HUES48 (cell line): ENCODE data around the gene CACNA1A.

ENCODE experiments used
- H3K27ac ChIP-seq: one replicate; pipeline ENCODE4 v1.7.0; 2013; ENCODE audit warnings: low read depth, low read length, inconsistent platforms
- H3K27me3 ChIP-seq: 2 replicates; pipeline ENCODE4 v1.6.1; 2013; ENCODE audit warnings: mild to moderate bottlenecking, low read length; ENCODE audit not compliant: control insufficient read depth, insufficient read depth
- H3K36me3 ChIP-seq: 2 replicates; pipeline ENCODE4 v1.6.1; 2013; ENCODE audit warnings: low read length; ENCODE audit not compliant: control insufficient read depth, insufficient read depth
- H3K4me1 ChIP-seq: 2 replicates; pipeline ENCODE4 v1.6.1; 2013; ENCODE audit warnings: mild to moderate bottlenecking, low read length; ENCODE audit not compliant: control insufficient read depth, insufficient read depth
- H3K4me3 ChIP-seq: 2 replicates; pipeline ENCODE4 v1.5.1; 2013; ENCODE audit warnings: mild to moderate bottlenecking, low read depth, low read length
- H3K9ac ChIP-seq: 2 replicates; pipeline ENCODE4 v1.6.1; 2013; ENCODE audit warnings: mild to moderate bottlenecking, low read depth, low read length, moderate library complexity
- H3K9me3 ChIP-seq: 2 replicates; pipeline ENCODE4 v1.6.1; 2013; ENCODE audit warnings: low read length; ENCODE audit not compliant: control insufficient read depth, insufficient read depth

Gene CACNA1A

DNA sequence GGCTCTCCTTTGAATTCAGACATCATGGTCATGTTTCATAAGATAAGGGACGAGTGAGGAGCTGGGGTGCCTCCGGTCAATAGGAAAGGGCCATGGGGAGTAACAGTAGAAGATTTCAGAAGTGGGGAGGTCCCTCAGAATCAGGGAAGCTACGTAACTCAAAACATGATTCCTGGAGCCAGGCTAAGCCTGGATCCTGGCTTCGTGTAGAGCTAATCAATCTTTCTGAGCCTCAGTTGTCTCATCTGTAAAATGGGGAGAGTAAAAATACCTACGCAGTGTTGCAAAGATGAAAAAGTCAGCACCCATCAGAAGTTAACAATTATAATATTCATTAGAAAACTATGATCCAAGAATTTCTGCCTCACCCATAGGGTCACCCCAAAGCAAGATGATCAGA, 106.5 kb downstream of the CACNA1A start:
- H3K4me3 ChIP-seq: no peak overlapping the region
- no peaks in the 10 kb centered on the region for H3K27me3 ChIP-seq
- no peak overlapping the region for H3K9ac ChIP-seq
- H3K9me3 ChIP-seq: no peaks in the 10 kb centered on the region
- H3K36me3 ChIP-seq: no peaks in the 10 kb centered on the region
- peaks cover 5% of the 10 kb centered on the region; the same call in 1 of the 2 replicates for H3K4me1 ChIP-seq
- H3K27ac ChIP-seq: peak overlapping the region; percentile 18

DNA sequence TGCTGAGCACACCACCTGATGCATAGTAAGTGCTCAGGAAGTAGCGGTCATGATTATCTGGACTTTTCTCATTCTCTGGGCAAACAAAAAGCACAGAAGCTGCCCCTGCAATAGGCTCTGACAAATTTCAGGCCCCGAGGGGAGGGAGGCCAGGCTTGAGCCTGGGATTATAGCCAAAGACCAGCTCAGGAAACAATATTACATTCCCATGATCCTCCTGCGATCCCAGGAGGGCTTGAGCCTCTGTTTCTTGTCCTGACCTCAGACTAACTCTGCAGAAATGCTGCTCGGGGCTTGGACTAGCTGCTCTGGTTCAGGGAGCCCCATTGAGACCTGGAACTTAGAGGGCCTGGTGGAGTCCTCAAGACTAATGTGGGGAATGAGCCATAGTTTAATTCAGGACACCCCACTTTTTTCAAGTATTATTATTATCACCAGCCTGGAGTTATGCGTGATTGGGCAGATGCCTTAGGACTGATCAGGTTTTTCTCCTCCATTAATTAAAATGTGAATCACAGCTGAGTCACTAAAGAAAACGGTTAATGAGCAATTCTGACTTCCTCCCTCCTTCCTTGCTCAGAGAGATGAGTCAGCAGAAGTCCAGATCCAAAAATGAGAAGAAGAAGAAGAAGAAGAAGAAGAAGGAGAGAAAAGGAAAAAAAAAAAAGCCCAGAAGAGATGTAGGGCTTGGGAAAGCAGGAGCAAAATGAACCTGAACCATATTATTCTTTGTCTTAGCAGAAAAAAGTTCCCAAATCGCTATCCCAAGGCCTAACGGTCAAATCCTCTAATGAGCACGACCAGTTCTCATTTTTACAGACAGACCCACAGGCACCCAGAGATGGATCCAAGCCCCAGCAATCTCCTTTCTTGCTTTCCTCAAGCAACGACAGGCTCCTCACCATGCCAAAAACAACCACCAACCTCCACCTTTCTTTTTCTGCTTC, 107.2 kb downstream of the CACNA1A start:
- H3K4me1 ChIP-seq: peaks cover 5% of the 10 kb centered on the region; the same call in 1 of the 2 replicates
- H3K9me3 ChIP-seq: no peaks in the 10 kb centered on the region
- no peaks in the 10 kb centered on the region for H3K27me3 ChIP-seq
- H3K36me3 ChIP-seq: no peaks in the 10 kb centered on the region
- H3K27ac ChIP-seq: peak overlapping the region; percentile 30
- no peak overlapping the region for H3K4me3 ChIP-seq
- H3K9ac ChIP-seq: no peak overlapping the region

DNA sequence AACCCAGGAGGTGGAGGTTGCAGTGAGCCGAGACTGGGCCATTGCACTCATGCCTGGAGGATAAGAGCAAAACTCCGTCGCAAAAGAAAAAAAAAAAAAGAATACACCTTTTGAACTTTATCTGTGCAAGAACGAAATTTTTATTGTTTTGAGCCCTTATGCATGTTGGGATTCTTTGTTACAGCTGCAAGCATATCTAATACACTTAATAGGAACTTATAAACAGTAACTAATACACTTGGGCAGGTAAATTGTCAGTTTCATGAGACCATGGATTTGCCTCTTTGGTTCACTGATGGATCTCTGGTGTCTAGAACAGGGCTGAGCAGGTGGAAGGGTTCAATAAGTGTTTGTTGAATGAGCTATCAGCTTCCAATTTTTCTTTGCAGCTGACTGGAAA, 108.1 kb downstream of the CACNA1A start:
- Histone ChIP-seq H3K36me3 (no peaks in the 10 kb centered on the region), H3K9me3 (no peaks in the 10 kb centered on the region), H3K9ac (no peak overlapping the region), H3K27ac (no peak overlapping the region), H3K4me1 (peaks cover 5% of the 10 kb centered on the region; the same call in 1 of the 2 replicates), H3K27me3 (no peaks in the 10 kb centered on the region), H3K4me3 (no peak overlapping the region)

DNA sequence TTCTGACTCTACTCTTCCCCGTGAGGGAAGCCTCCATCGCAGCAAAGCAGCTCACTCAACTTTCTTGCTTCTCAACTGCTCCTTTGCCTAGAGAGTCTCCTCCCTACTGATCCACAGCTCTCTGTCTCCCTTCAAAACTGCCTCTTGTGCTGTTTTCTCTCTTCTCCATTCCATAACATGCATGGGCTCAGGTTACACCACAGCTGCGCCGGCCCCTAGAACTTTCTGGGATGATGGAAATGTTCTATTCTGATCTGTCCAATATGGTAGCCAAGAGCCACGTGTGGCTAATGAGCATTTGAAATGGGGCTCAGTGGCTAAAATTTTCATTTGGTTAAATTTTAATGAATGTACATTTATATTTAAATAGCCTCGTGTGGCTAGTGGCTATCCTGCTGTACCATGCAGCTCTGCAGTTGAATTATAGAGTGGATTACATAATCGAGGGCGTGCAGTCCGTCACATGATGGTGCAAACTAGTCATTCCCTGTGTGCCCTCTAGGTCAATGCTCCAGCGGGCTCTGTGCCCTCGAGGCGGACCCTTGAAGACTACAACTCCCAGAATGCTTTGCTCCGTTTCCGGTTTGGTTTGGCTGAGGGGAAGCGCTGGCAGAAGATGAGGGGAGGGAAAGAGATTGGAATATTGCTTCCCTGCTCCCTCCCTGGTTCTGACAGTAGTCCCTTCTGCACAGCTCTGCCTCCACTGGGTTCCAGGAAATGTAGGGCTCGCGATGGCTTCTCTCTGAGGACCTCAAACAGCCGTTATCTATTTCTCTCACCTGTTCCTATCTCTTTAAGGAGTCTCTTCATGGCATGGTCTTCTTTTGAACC, 109.8 kb downstream of the CACNA1A start:
- H3K36me3 ChIP-seq: no peaks in the 10 kb centered on the region
- H3K9me3 ChIP-seq: no peaks in the 10 kb centered on the region
- H3K27me3 ChIP-seq: no peaks in the 10 kb centered on the region
- no peak overlapping the region for H3K9ac ChIP-seq
- H3K4me3 ChIP-seq: peak overlapping the region; percentile 36; the same call in 1 of the 2 replicates
- no peak overlapping the region for H3K27ac ChIP-seq
- peaks cover 5% of the 10 kb centered on the region; the same call in 1 of the 2 replicates for H3K4me1 ChIP-seq

DNA sequence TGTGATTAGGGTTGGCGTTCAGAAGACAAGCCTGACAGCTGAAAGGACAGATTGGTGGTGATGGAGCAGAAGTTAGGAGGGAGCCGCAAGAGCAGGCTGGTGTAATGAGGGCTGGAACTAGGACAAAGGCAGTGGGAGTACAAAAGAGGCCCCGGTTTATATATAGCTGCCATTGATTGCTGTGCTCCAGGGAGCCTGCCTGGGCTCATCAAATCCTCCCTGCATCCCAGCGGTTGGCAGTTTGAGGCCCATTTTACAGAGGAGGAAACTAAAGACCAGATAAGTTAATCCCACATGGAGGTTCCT, 123.7 kb downstream of the CACNA1A start:
- Histone ChIP-seq H3K9ac (no peak overlapping the region), H3K27ac (no peak overlapping the region), H3K9me3 (no peaks in the 10 kb centered on the region), H3K36me3 (no peaks in the 10 kb centered on the region), H3K27me3 (no peaks in the 10 kb centered on the region), H3K4me3 (no peak overlapping the region), H3K4me1 (no peaks in the 10 kb centered on the region)

DNA sequence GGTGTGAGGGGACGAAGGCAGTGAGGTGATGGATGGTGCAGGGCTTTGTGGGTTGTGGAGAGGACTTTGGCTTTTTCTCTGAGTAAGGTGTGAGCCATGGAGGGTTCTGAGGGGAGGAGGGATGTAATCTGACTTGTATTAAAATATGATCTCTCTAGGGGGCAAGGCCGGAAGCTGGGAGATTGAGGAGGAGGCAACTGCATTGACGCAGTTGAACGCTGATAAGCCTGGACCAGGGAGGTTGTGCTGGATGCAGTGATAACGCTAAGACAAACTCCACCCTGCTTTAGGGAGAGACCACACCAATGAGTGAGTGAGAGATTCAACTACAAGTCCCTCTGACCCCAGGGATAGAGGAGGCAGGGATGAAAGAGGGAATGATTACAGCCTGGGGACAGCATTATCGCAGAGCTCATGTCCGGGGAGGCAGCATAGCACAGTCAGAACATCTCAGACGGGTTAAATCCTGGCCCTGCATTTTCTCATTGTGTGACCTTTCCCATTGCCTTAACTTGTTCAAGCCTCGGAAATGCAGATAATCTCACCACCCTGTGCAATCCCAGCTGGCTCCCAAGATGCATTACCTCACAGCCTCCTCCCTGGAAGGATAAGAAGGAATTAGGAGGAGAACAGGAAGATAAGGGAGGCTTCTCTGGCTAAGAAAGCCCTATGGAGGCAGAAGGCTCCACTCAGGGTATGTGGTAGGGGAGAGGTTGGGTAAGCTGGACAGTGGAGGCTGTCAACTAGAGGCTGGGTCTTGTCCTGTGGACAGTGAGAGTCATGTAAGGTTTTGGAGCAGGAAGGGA, 124.2 kb downstream of the CACNA1A start:
- Histone ChIP-seq H3K27ac (no peak overlapping the region), H3K9me3 (no peaks in the 10 kb centered on the region), H3K27me3 (no peaks in the 10 kb centered on the region), H3K4me1 (no peaks in the 10 kb centered on the region), H3K4me3 (no peak overlapping the region), H3K9ac (no peak overlapping the region), H3K36me3 (no peaks in the 10 kb centered on the region)

DNA sequence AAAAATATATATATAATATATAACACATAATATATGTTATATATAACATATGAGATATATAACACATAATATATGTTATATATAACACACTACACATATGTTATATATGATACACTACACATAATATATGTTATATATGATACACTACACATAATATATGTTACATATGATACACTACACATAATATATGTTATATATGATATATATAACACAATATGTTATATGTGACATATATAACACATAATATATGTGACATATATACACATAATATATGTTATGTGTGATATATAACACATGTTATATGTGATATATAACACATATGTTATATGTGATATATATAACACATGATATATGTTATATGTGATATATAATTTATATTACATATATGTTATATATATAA, 129.7 kb downstream of the CACNA1A start:
- no peak overlapping the region for H3K4me3 ChIP-seq
- no peaks in the 10 kb centered on the region for H3K9me3 ChIP-seq
- no peaks in the 10 kb centered on the region for H3K27me3 ChIP-seq
- no peak overlapping the region for H3K27ac ChIP-seq
- no peak overlapping the region for H3K9ac ChIP-seq
- no peaks in the 10 kb centered on the region for H3K4me1 ChIP-seq
- H3K36me3 ChIP-seq: no peaks in the 10 kb centered on the region

DNA sequence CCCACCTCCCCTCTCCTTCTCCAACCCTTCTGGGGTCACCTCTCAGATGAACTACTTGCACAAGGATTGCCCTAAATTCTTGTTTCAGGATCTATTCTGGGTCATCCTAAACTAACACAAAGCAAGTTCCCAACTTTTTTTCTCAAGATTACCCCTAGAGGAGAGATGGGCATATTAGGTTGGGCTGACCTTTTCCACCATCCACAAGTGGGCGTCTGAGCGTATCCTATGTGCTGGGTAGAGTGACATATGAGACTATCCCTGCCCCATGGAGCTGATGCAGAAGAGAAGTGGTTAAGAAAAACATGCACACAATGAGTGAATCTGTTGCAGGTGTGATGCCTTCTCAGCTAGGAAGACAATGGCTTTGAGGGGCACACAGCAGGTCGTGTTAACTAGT, 132.7 kb downstream of the CACNA1A start:
- no peak overlapping the region for H3K9ac ChIP-seq
- H3K9me3 ChIP-seq: no peaks in the 10 kb centered on the region
- H3K4me1 ChIP-seq: no peaks in the 10 kb centered on the region
- H3K4me3 ChIP-seq: no peak overlapping the region
- no peaks in the 10 kb centered on the region for H3K27me3 ChIP-seq
- H3K36me3 ChIP-seq: no peaks in the 10 kb centered on the region
- no peak overlapping the region for H3K27ac ChIP-seq

DNA sequence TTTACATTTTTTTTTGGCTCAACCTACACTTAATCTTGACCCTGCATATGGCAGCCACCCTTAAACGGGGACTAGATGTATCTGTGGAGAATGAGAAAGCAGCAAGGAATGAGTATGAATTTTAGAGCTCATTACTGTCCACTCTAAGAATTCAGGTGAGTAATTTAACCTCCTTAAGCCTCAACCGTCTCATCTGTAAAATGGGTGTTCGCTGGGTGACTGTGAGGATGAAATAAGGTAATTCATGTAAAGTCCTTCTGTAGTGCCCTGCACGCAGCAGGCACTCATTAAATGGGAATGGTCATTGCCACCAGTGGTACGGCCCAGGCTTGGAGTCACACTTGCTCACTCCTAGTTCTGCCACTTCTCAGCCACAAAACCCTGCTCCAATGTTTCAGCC, 135.3 kb downstream of the CACNA1A start:
- Histone ChIP-seq H3K4me3 (no peak overlapping the region), H3K27me3 (no peaks in the 10 kb centered on the region), H3K4me1 (no peaks in the 10 kb centered on the region), H3K9me3 (no peaks in the 10 kb centered on the region), H3K36me3 (no peaks in the 10 kb centered on the region), H3K9ac (no peak overlapping the region), H3K27ac (no peak overlapping the region)

DNA sequence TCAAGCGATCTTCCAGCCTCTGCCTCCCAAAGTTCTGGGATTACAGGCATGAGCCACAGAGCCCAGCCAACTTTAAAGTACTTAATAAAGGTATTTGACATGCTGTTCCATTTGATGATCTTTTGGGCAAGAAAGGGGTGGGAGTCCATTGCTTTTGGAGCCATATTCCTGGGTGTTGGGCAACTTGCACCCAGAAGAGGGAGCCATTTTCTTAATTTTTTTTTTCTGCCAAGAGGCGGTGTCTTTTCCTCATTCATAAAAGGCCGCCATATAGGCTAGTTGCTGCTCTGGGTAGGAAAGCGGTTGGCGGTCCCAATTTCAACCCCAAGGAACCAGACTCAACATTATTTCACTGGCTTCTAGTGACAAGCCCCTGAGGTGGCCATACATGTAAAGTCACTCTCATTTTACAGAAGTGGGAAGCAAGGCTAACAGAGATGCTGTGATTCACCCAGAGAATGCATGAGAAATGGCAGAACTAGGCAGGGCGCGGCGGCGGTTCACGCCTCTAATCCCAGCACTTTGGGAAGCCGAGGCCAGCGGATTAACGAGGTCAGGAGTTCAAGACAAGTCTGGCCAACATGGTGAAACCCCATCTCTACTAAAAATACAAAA, 139.6 kb downstream of the CACNA1A start:
- no peaks in the 10 kb centered on the region for H3K4me1 ChIP-seq
- H3K9ac ChIP-seq: no peak overlapping the region
- H3K36me3 ChIP-seq: no peaks in the 10 kb centered on the region
- H3K27ac ChIP-seq: no peak overlapping the region
- no peak overlapping the region for H3K4me3 ChIP-seq
- H3K27me3 ChIP-seq: no peaks in the 10 kb centered on the region
- no peaks in the 10 kb centered on the region for H3K9me3 ChIP-seq
